ENCODE measurements around the gene MICAL2.

MICAL2 gene

GRCh38 chr11:12287374-12288211, 177.2 kb downstream of the MICAL2 start:
- TF ChIP-seq CTCF (IDR thresholded peaks at IDR 0.05; ENCODE audit: low read depth, low read length) = peak; percentile 67
- Histone ChIP-seq H3K27ac (no peak overlapping the region), H3K9me3 (ENCODE audit: severe bottlenecking) (no peaks in the 10 kb centered on the region), H3K4me3 (ENCODE audit: low read depth, low read length) (no peak overlapping the region), H3K27me3 (ENCODE audit: insufficient read depth, low read depth, severe bottlenecking) (no peaks in the 10 kb centered on the region), H3K36me3 (no peaks in the 10 kb centered on the region)
- peak; percentile 61 for DNase-seq

- H3K27ac ChIP-seq = no peak overlapping the region
- peak; percentile 85 for DNase-seq
- no peaks in the 10 kb centered on the region for H3K27me3 ChIP-seq (ENCODE audit: insufficient read depth, low read depth, severe bottlenecking)
- no peak overlapping the region for H3K4me3 ChIP-seq (ENCODE audit: low read depth, low read length)
- no peaks in the 10 kb centered on the region for H3K36me3 ChIP-seq
- TF ChIP-seq CTCF (IDR thresholded peaks at IDR 0.05; ENCODE audit: low read depth, low read length) = peak; percentile 96
- H3K9me3 ChIP-seq (ENCODE audit: severe bottlenecking) = no peaks in the 10 kb centered on the region
Measured at GRCh38 chr11:12288212-12288930, 178.0 kb downstream of the MICAL2 start.

- H3K36me3 ChIP-seq = no peaks in the 10 kb centered on the region
- no peak for TF ChIP-seq CTCF (IDR thresholded peaks at IDR 0.05; ENCODE audit: low read depth, low read length)
- no peak for DNase-seq
- H3K9me3 ChIP-seq (ENCODE audit: severe bottlenecking) = no peaks in the 10 kb centered on the region
- no peaks in the 10 kb centered on the region for H3K27me3 ChIP-seq (ENCODE audit: insufficient read depth, low read depth, severe bottlenecking)
- no peak overlapping the region for H3K4me3 ChIP-seq (ENCODE audit: low read depth, low read length)
- H3K27ac ChIP-seq = no peak overlapping the region
Measured at GRCh38 chr11:12288931-12289666, 178.7 kb downstream of the MICAL2 start.

- no peak for DNase-seq
- no peak for TF ChIP-seq CTCF (IDR thresholded peaks at IDR 0.05; ENCODE audit: low read depth, low read length)
- Histone ChIP-seq H3K36me3 (no peaks in the 10 kb centered on the region), H3K9me3 (ENCODE audit: severe bottlenecking) (no peaks in the 10 kb centered on the region), H3K4me3 (ENCODE audit: low read depth, low read length) (no peak overlapping the region), H3K27me3 (ENCODE audit: insufficient read depth, low read depth, severe bottlenecking) (no peaks in the 10 kb centered on the region), H3K27ac (0 out of 2 replicates have a peak overlapping the region, but pooled peaks have one; percentile 12)
Measured at GRCh38 chr11:12289667-12290476, 179.5 kb downstream of the MICAL2 start.

GRCh38 chr11:12290477-12290922, 180.1 kb downstream of the MICAL2 start:
- no peak for TF ChIP-seq CTCF (IDR thresholded peaks at IDR 0.05; ENCODE audit: low read depth, low read length)
- DNase-seq = no peak

More at GRCh38 chr11:12290477-12290922, 180.1 kb downstream of the MICAL2 start:
- Histone ChIP-seq H3K36me3 (no peaks in the 10 kb centered on the region), H3K27me3 (ENCODE audit: insufficient read depth, low read depth, severe bottlenecking) (no peaks in the 10 kb centered on the region), H3K9me3 (ENCODE audit: severe bottlenecking) (no peaks in the 10 kb centered on the region), H3K4me3 (ENCODE audit: low read depth, low read length) (no peak overlapping the region), H3K27ac (peak overlapping the region; percentile 12; the same call in 1 of the 2 replicates)

Measured in WERI-Rb-1 (cell line).